ENCODE data around the gene BRD3OS.

GRCh38 chr9:134057751-134058701 lies 32.7 kb downstream of the BRD3OS start:
- TF ChIP-seq CTCF (conservative IDR thresholded peaks at IDR 0.05; ENCODE audit: low read depth in 2 of 2) (no peak), REST (IDR thresholded peaks at IDR 0.05; ENCODE audit: unreplicated experiment) (no peak), JUNB (IDR thresholded peaks at IDR 0.05; ENCODE audit: unreplicated experiment) (no peak), ZNF331 (CRISPR knock-in tag; IDR thresholded peaks at IDR 0.05; ENCODE audit: low read depth) (no peak), ZNF462 (CRISPR knock-in tag; IDR thresholded peaks at IDR 0.05) (no peak), EZH2 (IDR thresholded peaks at IDR 0.05; ENCODE audit: low read depth, unreplicated experiment) (no peak)
